Neural cell (in vitro differentiated cells): ENCODE measurements around the gene ROBO1.

Source experiments
- EP300 ChIP-seq: fragments of 450-650 bp; conservative IDR thresholded peaks from 2 replicates; pipeline ENCODE4 v1.6.1; 2014; ENCODE audit warnings: antibody characterized with exemption, mild to moderate bottlenecking, moderate library complexity; ENCODE audit not compliant: poor library complexity, severe bottlenecking
- EZH2 ChIP-seq: fragments of 200-600, 300-800 bp; shearing (Covaris generic), sonication (generic); IDR thresholded peaks from 2 replicates; pipeline ENCODE4 v1.6.1; 2014; ENCODE audit warnings: antibody characterized with exemption, low read length, borderline replicate concordance, mild to moderate bottlenecking; ENCODE audit not compliant: insufficient read depth, poor library complexity, severe bottlenecking
- MXI1 ChIP-seq: fragments of 450-650 bp; conservative IDR thresholded peaks from 2 replicates; pipeline ENCODE4 v1.6.1; 2014; ENCODE audit warnings: antibody characterized with exemption, mild to moderate bottlenecking; ENCODE audit not compliant: poor library complexity, severe bottlenecking
- POLR2AphosphoS5 ChIP-seq: IDR thresholded peaks from 2 replicates; pipeline ENCODE4 v1.6.1; 2012
- RAD21 ChIP-seq: fragments of 450-650 bp; conservative IDR thresholded peaks from 2 replicates; pipeline ENCODE4 v1.6.1; 2014; ENCODE audit warnings: antibody characterized with exemption, mild to moderate bottlenecking, moderate library complexity
- SMC3 ChIP-seq: fragments of 450-650 bp; conservative IDR thresholded peaks from 2 replicates; pipeline ENCODE4 v1.6.1; 2014; ENCODE audit warnings: antibody characterized with exemption, mild to moderate bottlenecking, moderate library complexity; ENCODE audit not compliant: poor library complexity
- TAF1 ChIP-seq: IDR thresholded peaks from 2 replicates; pipeline ENCODE4 v1.6.1; 2012; ENCODE audit warnings: low read depth
- TF ChIP-seq, protein P1 (sequence below): fragments of 450-650 bp; IDR thresholded peaks from 2 replicates; pipeline ENCODE4 v1.5.1; 2014; ENCODE audit warnings: antibody characterized with exemption, mild to moderate bottlenecking, moderate library complexity; ENCODE audit not compliant: poor library complexity, severe bottlenecking

DNA sequence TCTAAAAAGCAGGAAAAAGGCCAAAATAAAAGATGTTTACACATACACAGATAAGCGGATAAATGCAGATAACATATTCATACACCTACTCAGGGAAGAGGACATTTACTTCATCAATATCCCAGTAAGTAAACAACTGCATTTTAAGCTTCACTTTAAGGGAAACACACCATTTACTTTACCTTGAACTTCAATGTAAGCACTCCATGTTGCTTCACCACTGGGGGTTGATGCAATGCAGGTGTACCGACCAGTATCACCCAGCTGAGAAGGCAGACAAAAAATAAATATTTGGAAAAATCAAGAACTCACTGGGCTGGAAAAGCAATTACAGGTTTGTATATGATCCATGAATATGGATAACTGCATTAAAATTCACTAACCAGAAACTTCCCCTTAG lies 1099.5 kb downstream of the ROBO1 start:
- TF ChIP-seq, protein P1, sequence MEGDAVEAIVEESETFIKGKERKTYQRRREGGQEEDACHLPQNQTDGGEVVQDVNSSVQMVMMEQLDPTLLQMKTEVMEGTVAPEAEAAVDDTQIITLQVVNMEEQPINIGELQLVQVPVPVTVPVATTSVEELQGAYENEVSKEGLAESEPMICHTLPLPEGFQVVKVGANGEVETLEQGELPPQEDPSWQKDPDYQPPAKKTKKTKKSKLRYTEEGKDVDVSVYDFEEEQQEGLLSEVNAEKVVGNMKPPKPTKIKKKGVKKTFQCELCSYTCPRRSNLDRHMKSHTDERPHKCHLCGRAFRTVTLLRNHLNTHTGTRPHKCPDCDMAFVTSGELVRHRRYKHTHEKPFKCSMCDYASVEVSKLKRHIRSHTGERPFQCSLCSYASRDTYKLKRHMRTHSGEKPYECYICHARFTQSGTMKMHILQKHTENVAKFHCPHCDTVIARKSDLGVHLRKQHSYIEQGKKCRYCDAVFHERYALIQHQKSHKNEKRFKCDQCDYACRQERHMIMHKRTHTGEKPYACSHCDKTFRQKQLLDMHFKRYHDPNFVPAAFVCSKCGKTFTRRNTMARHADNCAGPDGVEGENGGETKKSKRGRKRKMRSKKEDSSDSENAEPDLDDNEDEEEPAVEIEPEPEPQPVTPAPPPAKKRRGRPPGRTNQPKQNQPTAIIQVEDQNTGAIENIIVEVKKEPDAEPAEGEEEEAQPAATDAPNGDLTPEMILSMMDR: no peak
- TF ChIP-seq EZH2 (no peak), SMC3 (no peak), EP300 (no peak), POLR2AphosphoS5 (no peak), RAD21 (no peak), TAF1 (no peak), MXI1 (no peak)
